Measurements from ENCODE around the gene RAD50.

The RAD50 gene

GRCh38 chr5:132528021-132528420, 28.8 kb upstream of the RAD50 start:
- DNase-seq (ENCODE audit: low read depth): no peak
- H3K4me3 ChIP-seq (ENCODE audit: low read length): no peak overlapping the region
- no peak for TF ChIP-seq CTCF (IDR thresholded peaks at IDR 0.05; ENCODE audit: insufficient read depth, low read depth, low read length, missing control alignments)

- no peak overlapping the region for H3K4me3 ChIP-seq (ENCODE audit: low read length)
- no peak for DNase-seq (ENCODE audit: low read depth)
- no peak for TF ChIP-seq CTCF (IDR thresholded peaks at IDR 0.05; ENCODE audit: insufficient read depth, low read depth, low read length, missing control alignments)
Observed at GRCh38 chr5:132528866-132529634, 27.7 kb upstream of the RAD50 start.

- no peak for TF ChIP-seq CTCF (IDR thresholded peaks at IDR 0.05; ENCODE audit: insufficient read depth, low read depth, low read length, missing control alignments)
- DNase-seq (ENCODE audit: low read depth): no peak
Observed at GRCh38 chr5:132530946-132531345, 25.8 kb upstream of the RAD50 start.

GRCh38 chr5:132539716-132540115, 17.1 kb upstream of the RAD50 start:
- TF ChIP-seq CTCF (IDR thresholded peaks at IDR 0.05; ENCODE audit: insufficient read depth, low read depth, low read length, missing control alignments): no peak
- DNase-seq (ENCODE audit: low read depth): no peak
- H3K4me3 ChIP-seq (ENCODE audit: low read length): no peak overlapping the region

More at GRCh38 chr5:132530946-132531345, 25.8 kb upstream of the RAD50 start:
- no peak overlapping the region for H3K4me3 ChIP-seq (ENCODE audit: low read length)

- DNase-seq (ENCODE audit: low read depth): no peak
- no peak overlapping the region for H3K4me3 ChIP-seq (ENCODE audit: low read length)
- no peak for TF ChIP-seq CTCF (IDR thresholded peaks at IDR 0.05; ENCODE audit: insufficient read depth, low read depth, low read length, missing control alignments)
Observed at GRCh38 chr5:132540149-132540548, 16.6 kb upstream of the RAD50 start.

- no peak for TF ChIP-seq CTCF (IDR thresholded peaks at IDR 0.05; ENCODE audit: insufficient read depth, low read depth, low read length, missing control alignments)
- no peak for DNase-seq (ENCODE audit: low read depth)
- H3K4me3 ChIP-seq (ENCODE audit: low read length): no peak overlapping the region
Observed at GRCh38 chr5:132540764-132541163, 16.0 kb upstream of the RAD50 start.

Measured in epithelial cell of esophagus (primary cell).